ENCODE measurements around the gene TBC1D5. TPM values are rescaled to one million over a fixed set of nuclear protein-coding genes. Genes with fewer than 3 reads are reported as not detected.

TBC1D5 gene
- total RNA-seq, 1 experiment from 2014 or later = 30.4 TPM

DNA sequence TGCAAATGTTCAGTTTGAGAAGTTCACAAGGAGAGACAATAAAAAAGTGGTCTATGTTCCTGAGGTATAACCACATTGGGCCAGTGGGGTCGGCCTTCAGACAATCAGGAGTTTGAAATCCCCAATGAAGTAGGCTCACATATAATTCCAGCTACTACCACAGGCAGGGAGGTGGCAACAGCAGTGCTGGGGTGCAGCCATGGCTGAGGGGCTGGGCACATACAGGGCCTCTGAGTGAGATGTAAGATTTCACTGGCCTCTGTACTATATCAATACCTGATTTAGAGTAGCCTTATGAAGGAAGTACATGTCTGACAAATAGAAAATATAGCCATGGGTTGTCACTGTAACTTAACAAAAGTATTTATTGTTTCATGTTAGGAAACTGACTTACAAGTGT lies 402.2 kb downstream of the TBC1D5 start:
- Histone ChIP-seq H3K9me3 (ENCODE audit: control insufficient read depth, insufficient read depth, low read depth, low read length) (no peaks in the 10 kb centered on the region), H3K36me3 (ENCODE audit: control insufficient read depth, insufficient read depth, low read length) (no peaks in the 10 kb centered on the region), H3K27me3 (ENCODE audit: control insufficient read depth, insufficient read depth, low read length) (no peaks in the 10 kb centered on the region), H3K4me3 (ENCODE audit: low read depth in 2 of 2, low read length in 2 of 2) (no peak overlapping the region), H3K4me1 (ENCODE audit: control insufficient read depth, insufficient read depth, low read length) (no peaks in the 10 kb centered on the region), H3K27ac (ENCODE audit: low read length) (no peak overlapping the region)
- BruUV-seq (replicated peaks) = no TSS peak
- TF ChIP-seq, protein P1, sequence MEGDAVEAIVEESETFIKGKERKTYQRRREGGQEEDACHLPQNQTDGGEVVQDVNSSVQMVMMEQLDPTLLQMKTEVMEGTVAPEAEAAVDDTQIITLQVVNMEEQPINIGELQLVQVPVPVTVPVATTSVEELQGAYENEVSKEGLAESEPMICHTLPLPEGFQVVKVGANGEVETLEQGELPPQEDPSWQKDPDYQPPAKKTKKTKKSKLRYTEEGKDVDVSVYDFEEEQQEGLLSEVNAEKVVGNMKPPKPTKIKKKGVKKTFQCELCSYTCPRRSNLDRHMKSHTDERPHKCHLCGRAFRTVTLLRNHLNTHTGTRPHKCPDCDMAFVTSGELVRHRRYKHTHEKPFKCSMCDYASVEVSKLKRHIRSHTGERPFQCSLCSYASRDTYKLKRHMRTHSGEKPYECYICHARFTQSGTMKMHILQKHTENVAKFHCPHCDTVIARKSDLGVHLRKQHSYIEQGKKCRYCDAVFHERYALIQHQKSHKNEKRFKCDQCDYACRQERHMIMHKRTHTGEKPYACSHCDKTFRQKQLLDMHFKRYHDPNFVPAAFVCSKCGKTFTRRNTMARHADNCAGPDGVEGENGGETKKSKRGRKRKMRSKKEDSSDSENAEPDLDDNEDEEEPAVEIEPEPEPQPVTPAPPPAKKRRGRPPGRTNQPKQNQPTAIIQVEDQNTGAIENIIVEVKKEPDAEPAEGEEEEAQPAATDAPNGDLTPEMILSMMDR (IDR thresholded peaks at IDR 0.05) = no peak
- no peak for TF ChIP-seq SIN3A (IDR thresholded peaks at IDR 0.05; ENCODE audit: borderline replicate concordance, insufficient read depth, low read depth, low read length)
- no peak for TF ChIP-seq POLR2AphosphoS5 (IDR thresholded peaks at IDR 0.05; ENCODE audit: low read depth, low read length)
- TF ChIP-seq, protein P2, sequence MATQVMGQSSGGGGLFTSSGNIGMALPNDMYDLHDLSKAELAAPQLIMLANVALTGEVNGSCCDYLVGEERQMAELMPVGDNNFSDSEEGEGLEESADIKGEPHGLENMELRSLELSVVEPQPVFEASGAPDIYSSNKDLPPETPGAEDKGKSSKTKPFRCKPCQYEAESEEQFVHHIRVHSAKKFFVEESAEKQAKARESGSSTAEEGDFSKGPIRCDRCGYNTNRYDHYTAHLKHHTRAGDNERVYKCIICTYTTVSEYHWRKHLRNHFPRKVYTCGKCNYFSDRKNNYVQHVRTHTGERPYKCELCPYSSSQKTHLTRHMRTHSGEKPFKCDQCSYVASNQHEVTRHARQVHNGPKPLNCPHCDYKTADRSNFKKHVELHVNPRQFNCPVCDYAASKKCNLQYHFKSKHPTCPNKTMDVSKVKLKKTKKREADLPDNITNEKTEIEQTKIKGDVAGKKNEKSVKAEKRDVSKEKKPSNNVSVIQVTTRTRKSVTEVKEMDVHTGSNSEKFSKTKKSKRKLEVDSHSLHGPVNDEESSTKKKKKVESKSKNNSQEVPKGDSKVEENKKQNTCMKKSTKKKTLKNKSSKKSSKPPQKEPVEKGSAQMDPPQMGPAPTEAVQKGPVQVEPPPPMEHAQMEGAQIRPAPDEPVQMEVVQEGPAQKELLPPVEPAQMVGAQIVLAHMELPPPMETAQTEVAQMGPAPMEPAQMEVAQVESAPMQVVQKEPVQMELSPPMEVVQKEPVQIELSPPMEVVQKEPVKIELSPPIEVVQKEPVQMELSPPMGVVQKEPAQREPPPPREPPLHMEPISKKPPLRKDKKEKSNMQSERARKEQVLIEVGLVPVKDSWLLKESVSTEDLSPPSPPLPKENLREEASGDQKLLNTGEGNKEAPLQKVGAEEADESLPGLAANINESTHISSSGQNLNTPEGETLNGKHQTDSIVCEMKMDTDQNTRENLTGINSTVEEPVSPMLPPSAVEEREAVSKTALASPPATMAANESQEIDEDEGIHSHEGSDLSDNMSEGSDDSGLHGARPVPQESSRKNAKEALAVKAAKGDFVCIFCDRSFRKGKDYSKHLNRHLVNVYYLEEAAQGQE (IDR thresholded peaks at IDR 0.05; ENCODE audit: insufficient read depth in 1 of 2, low read depth in 2 of 2, low read length in 1 of 2) = no peak
- no peak for TF ChIP-seq TCF7L2 (IDR thresholded peaks at IDR 0.05; ENCODE audit: low read depth, low read length)
- intact Hi-C loops (cut with micrococcal nuclease; ENCODE audit: unreplicated experiment) = no loop called here
- POLR2A ChIA-PET = no interaction called here
- DNase-seq (ENCODE audit: low read depth, low spot score) (no peak), ATAC-seq (no peak)
- in situ Hi-C loops (cut with HindIII; ENCODE audit: low pct_unique_long_range_greater_than_20kb, low sequenced_read_pairs) = no loop called here
- CTCF ChIA-PET = no interaction called here

- DNase-seq (ENCODE audit: low read depth, low spot score) (no peak), ATAC-seq (no peak)
- H3K4me1 ChIP-seq (ENCODE audit: control insufficient read depth, insufficient read depth, low read length) = no peaks in the 10 kb centered on the region
- H3K9me3 ChIP-seq (ENCODE audit: control insufficient read depth, insufficient read depth, low read depth, low read length) = no peaks in the 10 kb centered on the region
- intact Hi-C loops (cut with micrococcal nuclease; ENCODE audit: unreplicated experiment) = no loop called here
- in situ Hi-C loops (cut with HindIII; ENCODE audit: low pct_unique_long_range_greater_than_20kb, low sequenced_read_pairs) = no loop called here
- H3K27ac ChIP-seq (ENCODE audit: low read length) = no peak overlapping the region
- H3K4me3 ChIP-seq (ENCODE audit: low read depth in 2 of 2, low read length in 2 of 2) = no peak overlapping the region
- BruUV-seq (replicated peaks) = no TSS peak
- ChIA-PET CTCF (no interaction called here), POLR2A (no interaction called here)
- TF ChIP-seq, protein P1 (IDR thresholded peaks at IDR 0.05) = no peak
- TF ChIP-seq, protein P2 (IDR thresholded peaks at IDR 0.05; ENCODE audit: insufficient read depth in 1 of 2, low read depth in 2 of 2, low read length in 1 of 2) = no peak
- no peak for TF ChIP-seq POLR2AphosphoS5 (IDR thresholded peaks at IDR 0.05; ENCODE audit: low read depth, low read length)
- TF ChIP-seq SIN3A (IDR thresholded peaks at IDR 0.05; ENCODE audit: borderline replicate concordance, insufficient read depth, low read depth, low read length) = no peak
- no peak for TF ChIP-seq TCF7L2 (IDR thresholded peaks at IDR 0.05; ENCODE audit: low read depth, low read length)
- no peaks in the 10 kb centered on the region for H3K27me3 ChIP-seq (ENCODE audit: control insufficient read depth, insufficient read depth, low read length)
- no peaks in the 10 kb centered on the region for H3K36me3 ChIP-seq (ENCODE audit: control insufficient read depth, insufficient read depth, low read length)
Measured at GRCh38 chr3:17339132-17339575, 403.3 kb downstream of the TBC1D5 start.

Data from Panc1 (cell line).